BE2C (cell line): ENCODE results near the gene HAPLN1.

Experiments
- DNase-seq: peaks from one replicate; pipeline ENCODE4 v3.0.0-alpha.2; 2020
- H3K27me3 ChIP-seq: fragments of 250-450 bp; sonication (Bioruptor Pico); 2 replicates; pipeline ENCODE4 v1.5.1; 2020; ENCODE audit warnings: mild to moderate bottlenecking
- H3K36me3 ChIP-seq: fragments of 250-450 bp; sonication (Bioruptor Pico); 2 replicates; pipeline ENCODE4 v1.5.1; 2020; ENCODE audit warnings: mild to moderate bottlenecking
- H3K4me1 ChIP-seq: fragments of 250-450 bp; sonication (Bioruptor Pico); 2 replicates; pipeline ENCODE4 v1.5.1; 2020
- H3K4me3 ChIP-seq: 2 replicates; pipeline ENCODE4 v1.5.1; 2011; ENCODE audit warnings: low read depth, low read length
- H3K9me3 ChIP-seq: fragments of 250-450 bp; sonication (Bioruptor Pico); 2 replicates; pipeline ENCODE4 v1.5.1; 2020
- CTCF ChIP-seq: IDR thresholded peaks from 2 replicates; pipeline ENCODE4 v1.5.1; 2012; ENCODE audit warnings: mild to moderate bottlenecking, low read depth, low read length

HAPLN1 gene

GRCh38 chr5:83721953-83722901 is 1.6 kb upstream of the HAPLN1 start:
- peaks cover 18% of the 10 kb centered on the region for H3K4me1 ChIP-seq
- TF ChIP-seq CTCF, result peak; percentile 66
- H3K4me3 ChIP-seq, result peak overlapping the region; percentile 67
- no peaks in the 10 kb centered on the region for H3K36me3 ChIP-seq
- DNase-seq, result peak; percentile 87
- H3K9me3 ChIP-seq, result no peaks in the 10 kb centered on the region
- no peaks in the 10 kb centered on the region for H3K27me3 ChIP-seq

GRCh38 chr5:83718936-83719495 is 1.6 kb downstream of the HAPLN1 start:
- peak; percentile 25 for DNase-seq
- no peaks in the 10 kb centered on the region for H3K9me3 ChIP-seq
- H3K27me3 ChIP-seq, result no peaks in the 10 kb centered on the region
- peaks cover 12% of the 10 kb centered on the region for H3K4me1 ChIP-seq
- no peaks in the 10 kb centered on the region for H3K36me3 ChIP-seq
- no peak overlapping the region for H3K4me3 ChIP-seq
- no peak for TF ChIP-seq CTCF

- H3K4me1 ChIP-seq, result peaks cover 10% of the 10 kb centered on the region
- H3K27me3 ChIP-seq, result no peaks in the 10 kb centered on the region
- no peaks in the 10 kb centered on the region for H3K9me3 ChIP-seq
- peak; percentile 96 for TF ChIP-seq CTCF
- peak; percentile 65 for DNase-seq
- H3K36me3 ChIP-seq, result no peaks in the 10 kb centered on the region
- H3K4me3 ChIP-seq, result no peak overlapping the region
Measured at GRCh38 chr5:83718195-83718825, 2.3 kb downstream of the HAPLN1 start.

- no peak for TF ChIP-seq CTCF
- no peak for DNase-seq
- Histone ChIP-seq H3K4me1 (peaks cover 2% of the 10 kb centered on the region), H3K4me3 (no peak overlapping the region), H3K36me3 (no peaks in the 10 kb centered on the region), H3K27me3 (no peaks in the 10 kb centered on the region), H3K9me3 (no peaks in the 10 kb centered on the region)
Measured at GRCh38 chr5:83715236-83716065, 5.2 kb downstream of the HAPLN1 start.

GRCh38 chr5:83714810-83715209 is 5.8 kb downstream of the HAPLN1 start:
- Histone ChIP-seq H3K27me3 (peaks cover 3% of the 10 kb centered on the region; the same call in 1 of the 2 replicates), H3K9me3 (no peaks in the 10 kb centered on the region), H3K4me1 (peaks cover 2% of the 10 kb centered on the region), H3K36me3 (no peaks in the 10 kb centered on the region), H3K4me3 (no peak overlapping the region)
- no peak for DNase-seq
- TF ChIP-seq CTCF, result no peak
